Amniotic stem cell (primary cell): ENCODE measurements around the gene DOP1B.

Experiments used
- DNase-seq: peaks from one replicate; lab custom pipeline; 2025; lab: John Stamatoyannopoulos, UW

The DOP1B gene

DNA sequence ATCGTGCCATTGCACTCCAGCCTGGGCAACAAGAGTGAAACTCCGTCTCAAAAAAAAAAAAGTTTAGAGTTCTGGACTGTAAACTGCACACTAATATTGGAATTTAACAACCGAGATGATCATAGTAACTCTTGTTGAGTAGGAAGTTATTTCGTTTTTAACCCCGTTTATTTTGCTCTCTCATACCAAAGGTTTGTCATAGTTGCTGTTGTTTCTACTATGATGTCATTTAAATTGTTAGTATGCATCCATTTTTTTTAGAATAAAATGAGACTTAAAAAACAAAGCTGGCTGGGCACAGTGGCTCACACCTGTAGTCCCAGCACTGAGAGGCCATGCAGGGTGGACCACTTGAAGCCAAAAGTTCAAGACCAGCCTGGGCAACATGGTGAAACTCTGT lies 49.3 kb downstream of the DOP1B start:
- DNase-seq, result peak; percentile 15
